AG09309 (cell line): Measurements from ENCODE around the gene TNRC6B.

Source experiments
- DNase-seq: peaks from one replicate; pipeline ENCODE4 v3.0.0-alpha.2; 2010; ENCODE audit warnings: low read depth
- H3K4me3 ChIP-seq: 2 replicates; pipeline ENCODE4 v1.5.1; 2011; ENCODE audit warnings: mild to moderate bottlenecking, low read depth, low read length, moderate library complexity; ENCODE audit not compliant: control insufficient read depth
- TF ChIP-seq, protein P1 (sequence below): IDR thresholded peaks from 2 replicates; pipeline ENCODE4 v1.5.1; 2011; ENCODE audit warnings: mild to moderate bottlenecking, low read depth, low read length, inconsistent platforms; ENCODE audit not compliant: insufficient read depth, control insufficient read depth; ENCODE audit errors: missing control alignments

The TNRC6B gene

DNA sequence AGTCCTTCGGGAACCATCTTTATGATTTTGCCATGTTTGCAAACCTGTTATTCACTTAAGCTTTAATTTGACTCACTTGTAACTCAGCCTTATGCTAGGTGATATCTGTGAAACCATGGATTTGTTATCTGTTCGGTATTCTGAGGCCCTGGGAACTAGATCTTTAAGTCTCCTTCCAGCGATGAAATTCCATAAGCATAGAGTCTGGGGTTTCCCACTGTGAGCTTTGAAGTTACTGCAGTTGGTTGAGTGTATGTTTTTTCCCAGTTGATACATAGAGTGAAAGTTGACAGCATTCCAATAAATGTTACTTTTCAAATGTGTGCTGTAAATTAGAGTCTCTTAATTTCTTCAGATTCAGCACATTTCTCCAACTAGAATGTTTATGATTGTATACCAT is 66.9 kb downstream of the TNRC6B start:
- DNase-seq: no peak
- H3K4me3 ChIP-seq: no peak overlapping the region
- TF ChIP-seq, protein P1, sequence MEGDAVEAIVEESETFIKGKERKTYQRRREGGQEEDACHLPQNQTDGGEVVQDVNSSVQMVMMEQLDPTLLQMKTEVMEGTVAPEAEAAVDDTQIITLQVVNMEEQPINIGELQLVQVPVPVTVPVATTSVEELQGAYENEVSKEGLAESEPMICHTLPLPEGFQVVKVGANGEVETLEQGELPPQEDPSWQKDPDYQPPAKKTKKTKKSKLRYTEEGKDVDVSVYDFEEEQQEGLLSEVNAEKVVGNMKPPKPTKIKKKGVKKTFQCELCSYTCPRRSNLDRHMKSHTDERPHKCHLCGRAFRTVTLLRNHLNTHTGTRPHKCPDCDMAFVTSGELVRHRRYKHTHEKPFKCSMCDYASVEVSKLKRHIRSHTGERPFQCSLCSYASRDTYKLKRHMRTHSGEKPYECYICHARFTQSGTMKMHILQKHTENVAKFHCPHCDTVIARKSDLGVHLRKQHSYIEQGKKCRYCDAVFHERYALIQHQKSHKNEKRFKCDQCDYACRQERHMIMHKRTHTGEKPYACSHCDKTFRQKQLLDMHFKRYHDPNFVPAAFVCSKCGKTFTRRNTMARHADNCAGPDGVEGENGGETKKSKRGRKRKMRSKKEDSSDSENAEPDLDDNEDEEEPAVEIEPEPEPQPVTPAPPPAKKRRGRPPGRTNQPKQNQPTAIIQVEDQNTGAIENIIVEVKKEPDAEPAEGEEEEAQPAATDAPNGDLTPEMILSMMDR: no peak

DNA sequence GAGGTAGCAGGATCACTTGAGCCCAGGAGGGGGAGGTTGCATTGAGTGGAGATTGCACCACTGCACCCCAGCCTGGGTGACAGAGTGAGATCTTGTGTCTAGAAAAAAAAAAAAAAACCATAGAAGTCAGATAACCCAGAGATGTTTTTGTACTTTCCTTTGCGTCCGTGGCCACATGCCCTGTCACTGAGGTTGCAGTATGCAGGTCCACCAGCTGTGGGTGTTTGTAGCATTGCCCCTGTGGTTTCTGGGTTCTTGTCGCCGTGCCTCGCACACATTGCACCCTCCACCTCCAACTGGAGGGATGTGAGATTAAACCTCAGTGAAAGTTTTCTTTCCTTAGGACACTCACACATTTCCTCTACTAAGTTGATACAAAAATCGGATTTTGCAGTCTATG is 70.3 kb downstream of the TNRC6B start:
- no peak for DNase-seq
- H3K4me3 ChIP-seq: no peak overlapping the region
- TF ChIP-seq, protein P1: no peak

DNA sequence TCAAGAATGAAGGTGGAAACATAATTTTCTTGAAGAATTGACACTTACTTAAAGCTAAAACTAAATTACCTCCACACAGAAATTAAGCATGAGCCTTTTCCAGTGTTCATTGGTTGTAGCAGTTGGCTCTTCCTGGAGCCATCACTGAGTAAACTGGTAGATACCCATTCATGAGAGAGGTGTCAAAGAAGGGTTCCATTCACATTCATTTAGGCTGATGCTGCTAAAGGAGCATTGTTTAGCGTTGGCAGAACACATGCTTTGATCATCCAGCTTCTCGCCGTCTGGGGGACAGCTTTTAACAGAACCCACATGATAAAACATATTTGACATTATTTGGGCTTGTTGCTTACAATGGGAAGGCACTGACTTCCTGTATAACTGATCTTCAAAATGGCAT is 71.6 kb downstream of the TNRC6B start:
- DNase-seq: no peak
- no peak overlapping the region for H3K4me3 ChIP-seq
- TF ChIP-seq, protein P1: no peak

DNA sequence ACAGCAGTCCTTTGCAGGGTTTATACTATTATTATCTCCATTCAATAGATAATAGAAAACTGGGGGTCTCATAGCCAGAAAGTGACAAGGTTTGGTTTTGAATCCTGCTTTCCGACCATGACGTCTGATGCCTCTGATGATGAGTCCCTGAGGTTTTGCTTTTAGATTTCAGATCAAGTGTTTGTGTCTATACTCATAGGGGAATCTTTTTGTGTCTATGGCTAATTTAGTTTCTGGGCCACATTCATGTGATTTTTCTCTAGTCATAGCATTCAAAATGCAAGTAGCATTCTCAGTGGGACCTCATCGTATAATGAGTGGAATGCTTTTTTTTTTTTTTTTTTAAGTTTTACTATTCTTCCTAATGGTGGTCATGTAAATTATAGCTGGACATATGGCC is 72.9 kb downstream of the TNRC6B start:
- TF ChIP-seq, protein P1: no peak
- no peak overlapping the region for H3K4me3 ChIP-seq
- DNase-seq: no peak

DNA sequence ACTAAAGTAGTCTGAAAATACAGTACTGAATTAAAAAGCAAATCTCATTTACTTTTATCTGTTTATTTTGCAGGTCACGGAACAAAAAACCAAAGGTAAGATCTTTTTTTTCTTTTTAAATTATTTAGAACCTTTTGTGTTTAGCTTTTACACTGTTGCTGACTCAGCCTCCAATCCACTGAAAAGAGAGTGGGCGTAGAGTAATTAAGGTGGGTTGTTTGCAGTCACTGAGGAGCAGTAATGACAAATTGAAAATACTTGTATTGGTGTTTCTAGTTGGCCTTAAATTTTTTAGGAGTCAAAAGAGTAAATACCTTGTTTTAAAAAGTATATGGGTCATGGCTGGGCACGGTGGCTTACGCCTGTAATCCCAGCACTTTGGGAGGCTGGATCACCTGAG is 73.4 kb downstream of the TNRC6B start:
- H3K4me3 ChIP-seq: no peak overlapping the region
- no peak for DNase-seq
- TF ChIP-seq, protein P1: no peak

DNA sequence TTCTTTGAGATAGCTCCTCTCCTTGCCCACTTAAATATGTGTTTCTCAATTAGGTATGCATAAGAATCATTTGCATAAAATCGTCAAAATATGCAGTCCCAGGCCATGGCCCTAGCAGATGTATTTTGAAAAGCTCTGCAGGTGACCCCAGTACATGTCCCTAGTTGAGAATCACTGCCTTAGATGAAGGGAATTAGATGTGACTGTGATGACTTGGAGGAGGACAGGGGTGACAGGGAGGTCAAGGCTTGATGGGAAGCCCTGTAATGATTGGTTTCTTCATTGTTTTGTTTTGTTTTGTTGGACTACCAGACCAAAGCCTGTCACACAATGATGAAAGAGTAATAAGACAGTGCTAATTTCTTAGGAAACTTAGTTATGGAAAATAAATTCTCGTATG is 74.4 kb downstream of the TNRC6B start:
- H3K4me3 ChIP-seq: no peak overlapping the region
- TF ChIP-seq, protein P1: no peak
- DNase-seq: no peak

DNA sequence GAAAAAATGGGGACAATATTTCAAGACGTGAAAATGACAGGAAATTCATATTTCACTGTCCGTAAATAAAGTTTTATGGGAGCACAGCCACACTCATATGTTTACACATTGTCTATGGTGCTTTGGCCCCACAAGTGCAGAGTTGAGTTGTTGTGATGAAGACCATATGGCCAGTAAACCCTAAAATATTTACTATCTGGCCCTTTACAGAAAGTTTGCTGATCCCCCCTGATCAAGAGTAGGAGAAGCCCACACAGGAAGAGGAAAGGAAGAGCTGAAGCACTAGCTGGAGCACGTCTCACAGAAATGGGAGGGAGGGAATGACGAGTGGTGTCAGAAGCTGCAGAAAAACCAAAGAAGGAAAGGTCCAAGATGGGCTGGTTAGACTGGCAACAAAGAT is 78.8 kb downstream of the TNRC6B start:
- H3K4me3 ChIP-seq: no peak overlapping the region
- no peak for DNase-seq
- TF ChIP-seq, protein P1: no peak
